Measurements from ENCODE around the gene ARHGEF4. TPM values are rescaled to one million over a fixed set of nuclear protein-coding genes. Genes with fewer than 3 reads are reported as not detected.

The ARHGEF4 gene
- total RNA-seq, 1 experiment from 2014 or later, result 12.6 TPM

DNA sequence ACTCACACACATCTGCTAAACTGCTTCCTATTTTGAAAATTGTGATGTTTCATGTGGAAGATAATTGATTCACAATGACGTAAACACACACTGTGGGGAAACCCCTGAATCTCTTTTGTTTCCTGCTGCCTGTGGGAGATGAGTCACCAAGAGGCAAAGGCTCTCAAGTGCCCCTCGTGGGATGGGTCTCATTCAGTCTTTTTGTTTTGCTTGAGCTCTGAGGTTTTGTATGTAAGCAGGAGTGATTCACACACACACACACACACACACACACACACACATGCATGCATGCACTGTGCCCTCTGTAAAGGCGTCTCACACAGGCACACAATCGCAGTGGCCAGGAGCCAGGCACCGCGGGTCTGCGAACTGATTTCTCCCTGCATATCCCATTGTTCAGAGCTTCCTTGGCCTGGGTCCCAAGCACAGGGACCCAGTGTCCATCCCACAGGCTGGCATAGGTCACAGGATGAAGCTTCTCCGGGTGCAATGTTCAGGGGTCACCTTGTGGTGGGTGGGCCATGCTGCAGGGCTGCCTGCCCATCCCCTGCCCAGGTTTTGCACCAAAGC lies 12.1 kb upstream of the ARHGEF4 start:
- TF ChIP-seq, protein P1, sequence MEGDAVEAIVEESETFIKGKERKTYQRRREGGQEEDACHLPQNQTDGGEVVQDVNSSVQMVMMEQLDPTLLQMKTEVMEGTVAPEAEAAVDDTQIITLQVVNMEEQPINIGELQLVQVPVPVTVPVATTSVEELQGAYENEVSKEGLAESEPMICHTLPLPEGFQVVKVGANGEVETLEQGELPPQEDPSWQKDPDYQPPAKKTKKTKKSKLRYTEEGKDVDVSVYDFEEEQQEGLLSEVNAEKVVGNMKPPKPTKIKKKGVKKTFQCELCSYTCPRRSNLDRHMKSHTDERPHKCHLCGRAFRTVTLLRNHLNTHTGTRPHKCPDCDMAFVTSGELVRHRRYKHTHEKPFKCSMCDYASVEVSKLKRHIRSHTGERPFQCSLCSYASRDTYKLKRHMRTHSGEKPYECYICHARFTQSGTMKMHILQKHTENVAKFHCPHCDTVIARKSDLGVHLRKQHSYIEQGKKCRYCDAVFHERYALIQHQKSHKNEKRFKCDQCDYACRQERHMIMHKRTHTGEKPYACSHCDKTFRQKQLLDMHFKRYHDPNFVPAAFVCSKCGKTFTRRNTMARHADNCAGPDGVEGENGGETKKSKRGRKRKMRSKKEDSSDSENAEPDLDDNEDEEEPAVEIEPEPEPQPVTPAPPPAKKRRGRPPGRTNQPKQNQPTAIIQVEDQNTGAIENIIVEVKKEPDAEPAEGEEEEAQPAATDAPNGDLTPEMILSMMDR (conservative IDR thresholded peaks at IDR 0.05), result no peak
- Histone ChIP-seq H3K23ac (ENCODE audit: insufficient read length, low read depth, low read length) (no peak overlapping the region), H3K4me2 (ENCODE audit: insufficient read depth, insufficient read length, low read length) (no peak overlapping the region), H4K5ac (ENCODE audit: insufficient read length, low read depth, low read length) (no peak overlapping the region), H4K8ac (replicated peaks; ENCODE audit: insufficient read length, low read depth, low read length) (no peak overlapping the region), H3K4ac (ENCODE audit: low read depth, low read length) (no peak overlapping the region), H3K18ac (ENCODE audit: insufficient read length, low read depth, low read length) (no peak overlapping the region), H2BK120ac (ENCODE audit: low read depth, low read length, poor library complexity, severe bottlenecking) (no peak overlapping the region), H3T11ph (ENCODE audit: low read length) (no peak overlapping the region), H2BK20ac (ENCODE audit: low read depth, low read length, poor library complexity, severe bottlenecking) (no peak overlapping the region), H3K79me1 (ENCODE audit: insufficient read depth, low read depth, low read length, poor library complexity, severe bottlenecking) (no peaks in the 10 kb centered on the region), H3K27ac (ENCODE audit: insufficient read length, low read depth, low read length) (no peak overlapping the region), H3K27me3 (ENCODE audit: insufficient read depth, low read length) (no peaks in the 10 kb centered on the region), H2BK12ac (ENCODE audit: insufficient read length, low read depth, low read length) (no peak overlapping the region), H3K79me2 (ENCODE audit: insufficient read depth, low read length) (no peaks in the 10 kb centered on the region), H3K9me3 (ENCODE audit: control insufficient read depth, low read depth, low read length) (no peaks in the 10 kb centered on the region), H2AFZ (ENCODE audit: low read length) (no peak overlapping the region), H2AK5ac (ENCODE audit: insufficient read length, low read length) (no peak overlapping the region), H3K14ac (ENCODE audit: insufficient read depth, low read length) (no peak overlapping the region), H3K56ac (ENCODE audit: insufficient read length, low read depth, low read length) (no peak overlapping the region), H3K9ac (ENCODE audit: extremely low read depth, insufficient read length, low read length) (no peak overlapping the region), H3K23me2 (ENCODE audit: insufficient read length, low read depth, low read length, poor library complexity, severe bottlenecking) (no peaks in the 10 kb centered on the region), H2BK15ac (ENCODE audit: low read depth, low read length) (no peak overlapping the region), H3K4me1 (ENCODE audit: insufficient read depth, low read length) (peaks cover 2% of the 10 kb centered on the region; the same call in 1 of the 2 replicates), H4K91ac (ENCODE audit: insufficient read length, low read depth, low read length) (no peak overlapping the region), H2BK5ac (ENCODE audit: insufficient read length, low read length) (no peak overlapping the region), H4K20me1 (ENCODE audit: control insufficient read depth, insufficient read depth, insufficient read length) (peaks cover 3% of the 10 kb centered on the region)
- WGBS (ENCODE audit: extremely low coverage, insufficient read length, low lambda C conversion rate), result no CpG with 5 or more reads among the region's 8 CpGs
- Mint-ChIP-seq H3K4me3 (no peak overlapping the region), H3K27ac (0 out of 7 replicates have a peak overlapping the region, but pooled peaks of 1 of the 3 experiments have one; percentile 39), H3K4me1 (peaks cover 52 to 68% of the 10 kb centered on the region in 2 experiments), H3K9me3 (no peaks in the 10 kb centered on the region), H3K27me3 (ENCODE audit: low read depth) (peaks cover 6% of the 10 kb centered on the region), H3K36me3 (ENCODE audit: insufficient read depth in 1 of 3, low read depth in 3 of 3) (no peaks in the 10 kb centered on the region)
- no peak for DNase-seq
